ENCODE data around the gene SLFN5.

DNA sequence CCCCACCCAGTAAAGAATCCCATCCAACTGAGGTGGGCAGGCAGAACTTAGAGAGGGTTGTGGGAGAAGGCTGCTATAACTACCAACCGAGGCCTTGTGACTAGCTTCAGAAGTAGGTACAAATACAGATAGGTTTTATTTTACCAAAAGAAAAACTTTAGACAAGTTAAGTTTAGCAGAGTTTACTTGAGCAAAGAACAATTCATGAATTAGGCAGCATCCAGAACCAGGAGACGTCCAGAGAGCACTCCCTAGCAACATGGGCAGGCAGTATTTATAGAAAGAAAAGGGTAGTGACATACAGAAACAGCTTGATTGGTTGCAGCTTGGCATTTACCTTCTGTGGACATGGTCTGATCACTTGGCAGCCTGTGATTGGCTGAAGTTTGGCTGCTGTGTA, 42.1 kb downstream of the SLFN5 start:
- no peak for TF ChIP-seq POLR2AphosphoS5 (IDR thresholded peaks at IDR 0.05; ENCODE audit: low read depth, low read length)
- no peak for TF ChIP-seq POLR2A (IDR thresholded peaks at IDR 0.05; ENCODE audit: low read depth, low read length)
- TF ChIP-seq TAF1 (IDR thresholded peaks at IDR 0.05; ENCODE audit: borderline replicate concordance, low read depth, low read length) = no peak

Measured in GM12892 (cell line).